Stimulated activated naive B cell treated with anti-CD40 and anti-IgM and Interleukin-4, amounts not matched to agents 10 μg/mL and 1 μg/mL and 100 μg/mL, for 72 hours (primary cell): Measurements from ENCODE around the gene PRSS36.
"Not testable (repeated sequence)": the region's sequence is repeated elsewhere in the genome, so short reads cannot be mapped to it uniquely, and the experiment has no call there.

Experiments used
- ATAC-seq, 2 donors: fragments of 150-1000 bp; cut with Tn5 transposase; replicated peaks; 2 replicates each; pipeline ENCODE4 v1.10.0; 2021; ENCODE audit warnings: moderate library complexity in 1 of 2
- DNase-seq: peaks from one replicate; pipeline ENCODE4 v3.0.0; 2021
- H3K27ac Mint-ChIP-seq: one replicate; pipeline ENCODE4 v1.8.0; 2022; ENCODE audit warnings: mild to moderate bottlenecking, mixed read lengths
- H3K27me3 Mint-ChIP-seq, 2 donors: one replicate each; pipeline ENCODE4 v1.8.0; 2022; ENCODE audit warnings: mixed read lengths in 2 of 2
- H3K36me3 Mint-ChIP-seq, 2 donors: one replicate each; pipeline ENCODE4 v1.8.0; 2022; ENCODE audit warnings: mixed read lengths in 2 of 2, mild to moderate bottlenecking in 1 of 2
- H3K4me1 Mint-ChIP-seq, 2 donors: one replicate each; pipeline ENCODE4 v1.8.0; 2022; ENCODE audit warnings: mixed read lengths in 2 of 2, mild to moderate bottlenecking in 1 of 2
- H3K4me3 Mint-ChIP-seq, 2 donors: one replicate each; pipeline ENCODE4 v1.8.0; 2022; ENCODE audit warnings: mild to moderate bottlenecking in 2 of 2, mixed read lengths in 2 of 2, moderate library complexity in 1 of 2
- H3K9me3 Mint-ChIP-seq, 2 donors: one replicate each; pipeline ENCODE4 v1.8.0; 2022; ENCODE audit warnings: mixed read lengths in 2 of 2, mild to moderate bottlenecking in 1 of 2

The PRSS36 gene

GRCh38 chr16:31111881-31112466 is 37.9 kb downstream of the PRSS36 start:
- no peaks in the 10 kb centered on the region for H3K27me3 Mint-ChIP-seq
- no peaks in the 10 kb centered on the region for H3K9me3 Mint-ChIP-seq
- no peak for DNase-seq
- peaks cover 25 to 47% of the 10 kb centered on the region in 2 donors for H3K36me3 Mint-ChIP-seq
- peaks cover 34 to 85% of the 10 kb centered on the region in 2 donors for H3K4me1 Mint-ChIP-seq
- no peak overlapping the region for H3K4me3 Mint-ChIP-seq
- no peak for ATAC-seq
- H3K27ac Mint-ChIP-seq: no peak overlapping the region

GRCh38 chr16:31110106-31111034 is 39.5 kb downstream of the PRSS36 start:
- Mint-ChIP-seq H3K36me3 (peaks cover 20 to 42% of the 10 kb centered on the region in 2 donors), H3K27ac (peak overlapping the region; percentile 85), H3K4me1 (peaks cover 38 to 74% of the 10 kb centered on the region in 2 donors), H3K4me3 (peak overlapping the region; percentile 83 to 89), H3K27me3 (peaks cover 0 to 4% of the 10 kb centered on the region in 2 donors), H3K9me3 (no peaks in the 10 kb centered on the region)
- no peak for DNase-seq
- peak; percentile 30 to 35 for ATAC-seq

- Mint-ChIP-seq H3K27me3 (peaks cover 0 to 4% of the 10 kb centered on the region in 2 donors), H3K4me3 (peak overlapping the region; percentile 83 to 89), H3K27ac (peak overlapping the region; percentile 57), H3K36me3 (peaks cover 18 to 39% of the 10 kb centered on the region in 2 donors), H3K4me1 (peaks cover 36 to 70% of the 10 kb centered on the region in 2 donors), H3K9me3 (no peaks in the 10 kb centered on the region)
- ATAC-seq: no peak
- DNase-seq: no peak
Observed at GRCh38 chr16:31109622-31110021, 40.2 kb downstream of the PRSS36 start.

GRCh38 chr16:31108794-31109558 is 40.9 kb downstream of the PRSS36 start:
- peaks cover 36 to 64% of the 10 kb centered on the region in 2 donors for H3K4me1 Mint-ChIP-seq
- ATAC-seq (no peak), DNase-seq (no peak)
- peaks cover 0 to 4% of the 10 kb centered on the region in 2 donors for H3K27me3 Mint-ChIP-seq
- H3K36me3 Mint-ChIP-seq: peaks cover 18 to 38% of the 10 kb centered on the region in 2 donors
- peak overlapping the region; percentile 85 to 89 for H3K4me3 Mint-ChIP-seq
- H3K27ac Mint-ChIP-seq: peak overlapping the region; percentile 77
- no peaks in the 10 kb centered on the region for H3K9me3 Mint-ChIP-seq

- Mint-ChIP-seq H3K4me3 (peak within 1 kb of the TSS; percentile 89 to 90), H3K9me3 (no peaks in the 10 kb centered on the region), H3K36me3 (peaks cover 18 to 34% of the 10 kb centered on the region in 2 donors), H3K4me1 (peaks cover 30 to 56% of the 10 kb centered on the region in 2 donors), H3K27me3 (peaks cover 0 to 4% of the 10 kb centered on the region in 2 donors), H3K27ac (peak within 1 kb of the TSS; percentile 92)
- ATAC-seq (peak; percentile 85 to 88), DNase-seq (peak; percentile 70)
Observed at GRCh38 chr16:31108035-31108793, 41.7 kb downstream of the PRSS36 start, which contains the start of gene BCKDK. TSS of gene BCKDK (plus strand) at chr16:31108386. CDS start at chr16:31109224, 838 bp downstream.

- Mint-ChIP-seq H3K27me3 (peaks cover 0 to 4% of the 10 kb centered on the region in 2 donors), H3K4me1 (peaks cover 27 to 48% of the 10 kb centered on the region in 2 donors), H3K27ac (peak overlapping the region; percentile 92), H3K36me3 (peaks cover 17 to 29% of the 10 kb centered on the region in 2 donors), H3K9me3 (no peaks in the 10 kb centered on the region), H3K4me3 (peak overlapping the region; percentile 89 to 90)
- peak; percentile 1 to 30 for ATAC-seq
- DNase-seq: no peak
Observed at GRCh38 chr16:31107465-31107867, 42.4 kb downstream of the PRSS36 start.

GRCh38 chr16:31106509-31107464 is 43.1 kb downstream of the PRSS36 start:
- ATAC-seq (no peak), DNase-seq (no peak)
- H3K27me3 Mint-ChIP-seq: peaks cover 0 to 4% of the 10 kb centered on the region in 2 donors
- H3K36me3 Mint-ChIP-seq: peaks cover 13 to 23% of the 10 kb centered on the region in 2 donors
- no peak overlapping the region for H3K4me3 Mint-ChIP-seq
- peak overlapping the region; percentile 73 for H3K27ac Mint-ChIP-seq
- H3K4me1 Mint-ChIP-seq: peaks cover 26 to 42% of the 10 kb centered on the region in 2 donors
- H3K9me3 Mint-ChIP-seq: no peaks in the 10 kb centered on the region

- peaks cover 26 to 33% of the 10 kb centered on the region in 2 donors for H3K4me1 Mint-ChIP-seq
- H3K36me3 Mint-ChIP-seq: peaks cover 13 to 17% of the 10 kb centered on the region in 2 donors
- H3K27me3 Mint-ChIP-seq: peaks cover 0 to 4% of the 10 kb centered on the region in 2 donors
- peak; percentile 80 for DNase-seq
- ATAC-seq: peak; percentile 70 to 77
- peak overlapping the region; percentile 38 for H3K27ac Mint-ChIP-seq
- no peaks in the 10 kb centered on the region for H3K9me3 Mint-ChIP-seq
- peak overlapping the region; percentile 49 to 66 for H3K4me3 Mint-ChIP-seq
Observed at GRCh38 chr16:31105677-31106213, 44.1 kb downstream of the PRSS36 start.

GRCh38 chr16:31100876-31101641 is 48.8 kb downstream of the PRSS36 start:
- H3K4me3 Mint-ChIP-seq, H3K9me3 Mint-ChIP-seq, DNase-seq, H3K36me3 Mint-ChIP-seq, ATAC-seq, H3K27ac Mint-ChIP-seq, H3K27me3 Mint-ChIP-seq: not testable (repeated sequence)
- peaks cover 7 to 10% of the 10 kb centered on the region in 2 donors for H3K4me1 Mint-ChIP-seq

GRCh38 chr16:31099860-31100638 is 49.8 kb downstream of the PRSS36 start:
- Mint-ChIP-seq H3K27me3 (no peaks in the 10 kb centered on the region), H3K4me3 (no peak overlapping the region), H3K36me3 (no peaks in the 10 kb centered on the region), H3K9me3 (no peaks in the 10 kb centered on the region), H3K4me1 (peaks cover 8 to 15% of the 10 kb centered on the region in 2 donors), H3K27ac (no peak overlapping the region)
- no peak for ATAC-seq
- no peak for DNase-seq

GRCh38 chr16:31094424-31095120 is 55.3 kb downstream of the PRSS36 start, which contains the start of gene VKORC1:
TSS of gene VKORC1 (minus strand) at chr16:31094797. CDS start at chr16:31094729, 68 bp downstream.
- Mint-ChIP-seq H3K4me3 (peak within 1 kb of the TSS; percentile 88 to 99), H3K9me3 (no peaks in the 10 kb centered on the region), H3K36me3 (peaks cover 0 to 10% of the 10 kb centered on the region in 2 donors), H3K4me1 (peaks cover 18 to 34% of the 10 kb centered on the region in 2 donors), H3K27me3 (no peaks in the 10 kb centered on the region), H3K27ac (peak within 1 kb of the TSS; percentile 98)
- ATAC-seq (peak; percentile 88 to 93), DNase-seq (peak; percentile 86)
